Measurements from ENCODE around the gene TULP4. TPM values are rescaled to one million over a fixed set of nuclear protein-coding genes. Genes with fewer than 3 reads are reported as not detected.

Gene TULP4
- polyA plus RNA-seq, 2 donors: 3.5 to 7.6 TPM

DNA sequence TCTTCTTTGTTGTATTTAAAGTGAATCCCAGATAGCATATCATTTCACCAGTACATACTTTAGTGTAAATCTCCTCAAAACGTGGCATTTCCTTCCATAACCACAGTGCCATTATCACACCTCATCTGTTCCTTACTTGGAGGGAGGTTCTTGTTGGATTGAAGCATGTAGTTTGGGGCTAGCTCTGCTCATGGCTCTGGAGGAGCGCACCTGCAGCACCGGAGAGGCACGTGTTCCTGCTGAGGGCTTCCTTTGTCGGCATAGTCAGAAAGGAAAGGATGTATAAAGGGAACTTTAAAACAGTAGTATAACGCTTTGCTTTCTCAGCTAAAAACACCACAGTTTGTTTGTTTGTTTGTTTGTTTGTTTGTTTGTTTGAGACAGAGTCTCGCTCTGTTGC is 126.0 kb downstream of the TULP4 start:
- Histone ChIP-seq H3K27me3 (ENCODE audit: control insufficient read depth in 1 of 2, insufficient read depth in 2 of 2, low read length in 2 of 2) (no peaks in the 10 kb centered on the region), H3K4me1 (ENCODE audit: control insufficient read depth in 2 of 2, insufficient read depth in 2 of 2, low read length in 1 of 2) (no peaks in the 10 kb centered on the region), H3K36me3 (ENCODE audit: control insufficient read depth in 2 of 2, insufficient read depth in 2 of 2, low read length in 1 of 2) (no peaks in the 10 kb centered on the region), H3K4me3 (ENCODE audit: low read depth in 1 of 2, low read length in 2 of 2) (no peak overlapping the region), H3K27ac (ENCODE audit: low read depth in 2 of 2, low read length in 1 of 2) (no peak overlapping the region), H3K9me3 (ENCODE audit: control insufficient read depth in 2 of 2, insufficient read depth in 1 of 2, low read depth in 1 of 2, low read length in 1 of 2) (no peaks in the 10 kb centered on the region)
- 89 to 95% methylated on average over 7 of the region's 7 CpGs for WGBS, 2 donors

DNA sequence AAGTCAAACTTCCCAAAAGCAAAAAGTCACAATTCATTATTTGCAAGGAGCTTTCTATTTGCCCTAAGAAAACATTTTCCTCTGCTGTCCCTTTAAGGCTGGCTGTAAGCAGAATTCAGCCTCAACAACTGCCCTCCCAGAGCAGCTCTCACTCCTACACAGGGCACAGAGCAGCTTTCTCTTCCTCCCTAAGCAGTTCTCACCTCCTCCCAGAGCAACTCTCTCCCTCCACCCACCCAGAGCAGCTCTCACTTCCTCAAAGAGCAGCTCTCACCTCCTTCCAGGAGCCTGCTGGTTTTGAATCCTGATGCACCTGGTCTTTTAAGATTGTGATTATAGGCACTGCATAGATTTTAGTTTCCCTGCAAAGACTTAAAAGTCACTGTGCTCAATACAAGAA is 127.0 kb downstream of the TULP4 start:
- Histone ChIP-seq H3K4me3 (ENCODE audit: low read depth in 1 of 2, low read length in 2 of 2) (no peak overlapping the region), H3K4me1 (ENCODE audit: control insufficient read depth in 2 of 2, insufficient read depth in 2 of 2, low read length in 1 of 2) (no peaks in the 10 kb centered on the region), H3K27ac (ENCODE audit: low read depth in 2 of 2, low read length in 1 of 2) (no peak overlapping the region), H3K9me3 (ENCODE audit: control insufficient read depth in 2 of 2, insufficient read depth in 1 of 2, low read depth in 1 of 2, low read length in 1 of 2) (no peaks in the 10 kb centered on the region), H3K27me3 (ENCODE audit: control insufficient read depth in 1 of 2, insufficient read depth in 2 of 2, low read length in 2 of 2) (no peaks in the 10 kb centered on the region), H3K36me3 (ENCODE audit: control insufficient read depth in 2 of 2, insufficient read depth in 2 of 2, low read length in 1 of 2) (no peaks in the 10 kb centered on the region)

DNA sequence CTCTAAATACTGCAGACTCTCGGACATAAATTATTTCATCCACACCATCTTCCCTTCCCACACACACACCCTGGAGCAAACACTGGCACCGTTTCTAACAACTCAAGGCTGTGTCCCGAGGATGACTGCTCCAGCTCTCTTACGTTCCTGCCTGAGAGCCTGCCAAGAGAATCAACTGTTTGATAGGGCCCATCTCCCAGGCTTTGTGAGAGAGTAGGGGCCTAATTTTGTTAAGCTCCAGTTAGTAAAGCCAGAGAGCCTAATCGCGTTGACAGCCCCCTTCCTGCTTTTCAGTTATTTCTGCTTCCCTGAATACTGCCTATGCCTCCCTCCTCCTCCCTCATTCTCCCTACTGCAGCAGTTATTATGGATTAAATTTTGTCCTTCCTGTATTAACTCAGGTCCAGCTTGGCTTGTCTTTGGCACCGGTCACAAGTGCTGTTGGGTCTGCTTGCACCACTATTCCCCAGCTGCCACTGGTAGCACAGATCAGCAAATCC is 129.5 kb downstream of the TULP4 start:
- Histone ChIP-seq H3K27ac (ENCODE audit: low read depth in 2 of 2, low read length in 1 of 2) (no peak overlapping the region), H3K9me3 (ENCODE audit: control insufficient read depth in 2 of 2, insufficient read depth in 1 of 2, low read depth in 1 of 2, low read length in 1 of 2) (no peaks in the 10 kb centered on the region)
- 59 to 61% methylated on average over 7 of the region's 7 CpGs for WGBS, 2 donors

DNA sequence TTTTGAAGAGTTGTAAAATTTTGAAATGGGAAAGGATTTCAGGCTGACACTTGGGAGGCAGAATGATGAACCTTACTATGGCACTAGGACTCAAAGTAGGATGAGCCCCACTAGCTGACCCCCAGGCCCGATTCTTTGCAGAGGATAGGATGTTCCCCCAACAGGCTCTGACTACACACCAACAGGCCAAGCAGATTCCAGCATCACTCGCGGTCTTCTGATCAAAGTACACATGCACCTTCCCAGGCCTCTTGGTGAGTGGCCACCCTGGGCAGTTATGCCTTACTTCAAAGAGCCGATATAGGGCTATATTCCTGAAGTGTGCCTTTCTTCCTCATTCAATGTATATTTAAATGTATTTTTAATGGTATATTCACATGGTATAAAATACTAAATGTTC is 130.0 kb downstream of the TULP4 start:
- H3K27me3 ChIP-seq (ENCODE audit: control insufficient read depth in 1 of 2, insufficient read depth in 2 of 2, low read length in 2 of 2): no peaks in the 10 kb centered on the region
- H3K36me3 ChIP-seq (ENCODE audit: control insufficient read depth in 2 of 2, insufficient read depth in 2 of 2, low read length in 1 of 2): peaks cover 0 to 2% of the 10 kb centered on the region in 2 donors
- no peak overlapping the region for H3K4me3 ChIP-seq (ENCODE audit: low read depth in 1 of 2, low read length in 2 of 2)
- H3K4me1 ChIP-seq (ENCODE audit: control insufficient read depth in 2 of 2, insufficient read depth in 2 of 2, low read length in 1 of 2): no peaks in the 10 kb centered on the region
- 95 to 96% methylated on average over 4 of the region's 4 CpGs for WGBS, 2 donors
- H3K9me3 ChIP-seq (ENCODE audit: control insufficient read depth in 2 of 2, insufficient read depth in 1 of 2, low read depth in 1 of 2, low read length in 1 of 2): no peaks in the 10 kb centered on the region
- no peak overlapping the region for H3K27ac ChIP-seq (ENCODE audit: low read depth in 2 of 2, low read length in 1 of 2)

More for the DNA sequence above, 129.5 kb downstream of the TULP4 start:
- H3K4me1 ChIP-seq (ENCODE audit: control insufficient read depth in 2 of 2, insufficient read depth in 2 of 2, low read length in 1 of 2): no peaks in the 10 kb centered on the region
- H3K4me3 ChIP-seq (ENCODE audit: low read depth in 1 of 2, low read length in 2 of 2): no peak overlapping the region
- no peaks in the 10 kb centered on the region for H3K27me3 ChIP-seq (ENCODE audit: control insufficient read depth in 1 of 2, insufficient read depth in 2 of 2, low read length in 2 of 2)
- H3K36me3 ChIP-seq (ENCODE audit: control insufficient read depth in 2 of 2, insufficient read depth in 2 of 2, low read length in 1 of 2): peaks cover 0 to 2% of the 10 kb centered on the region in 2 donors

DNA sequence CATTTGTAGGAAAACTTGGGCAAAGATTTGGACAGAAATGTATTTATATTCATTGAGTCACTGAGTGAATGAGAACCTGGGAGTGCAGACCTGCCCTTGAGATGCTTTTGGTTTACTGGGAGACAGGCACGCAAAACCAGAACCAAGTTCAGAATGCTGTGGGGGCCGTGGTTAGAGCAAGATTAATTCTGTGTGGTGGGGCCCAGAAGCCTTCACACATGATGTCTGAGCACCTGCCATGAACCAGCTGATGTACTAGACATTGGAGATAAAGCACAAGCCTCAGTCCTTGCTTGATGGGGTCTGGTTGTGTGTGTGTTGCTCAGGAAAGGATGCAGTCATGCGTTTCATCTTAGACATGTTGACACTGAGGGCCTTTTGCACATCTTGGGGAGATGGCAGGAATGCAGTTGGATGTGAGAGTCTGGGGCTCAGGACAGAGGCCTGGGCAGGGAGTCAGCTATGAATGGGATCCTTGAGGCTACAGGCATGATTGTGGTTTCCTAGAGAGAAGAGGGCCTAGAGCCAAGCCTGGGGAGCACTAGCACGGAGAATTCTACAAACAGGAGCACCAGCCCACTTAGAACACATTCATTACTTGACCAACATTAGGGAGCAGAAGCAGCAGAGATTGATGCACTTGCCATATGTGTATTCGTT is 133.3 kb downstream of the TULP4 start:
- no peaks in the 10 kb centered on the region for H3K9me3 ChIP-seq (ENCODE audit: control insufficient read depth in 2 of 2, insufficient read depth in 1 of 2, low read depth in 1 of 2, low read length in 1 of 2)
- peaks cover 3 to 10% of the 10 kb centered on the region in 2 donors for H3K36me3 ChIP-seq (ENCODE audit: control insufficient read depth in 2 of 2, insufficient read depth in 2 of 2, low read length in 1 of 2)
- H3K4me3 ChIP-seq (ENCODE audit: low read depth in 1 of 2, low read length in 2 of 2): no peak overlapping the region
- no peak overlapping the region for H3K27ac ChIP-seq (ENCODE audit: low read depth in 2 of 2, low read length in 1 of 2)
- H3K27me3 ChIP-seq (ENCODE audit: control insufficient read depth in 1 of 2, insufficient read depth in 2 of 2, low read length in 2 of 2): no peaks in the 10 kb centered on the region
- H3K4me1 ChIP-seq (ENCODE audit: control insufficient read depth in 2 of 2, insufficient read depth in 2 of 2, low read length in 1 of 2): no peaks in the 10 kb centered on the region
- 91 to 96% methylated on average over 5 of the region's 5 CpGs for WGBS, 2 donors

DNA sequence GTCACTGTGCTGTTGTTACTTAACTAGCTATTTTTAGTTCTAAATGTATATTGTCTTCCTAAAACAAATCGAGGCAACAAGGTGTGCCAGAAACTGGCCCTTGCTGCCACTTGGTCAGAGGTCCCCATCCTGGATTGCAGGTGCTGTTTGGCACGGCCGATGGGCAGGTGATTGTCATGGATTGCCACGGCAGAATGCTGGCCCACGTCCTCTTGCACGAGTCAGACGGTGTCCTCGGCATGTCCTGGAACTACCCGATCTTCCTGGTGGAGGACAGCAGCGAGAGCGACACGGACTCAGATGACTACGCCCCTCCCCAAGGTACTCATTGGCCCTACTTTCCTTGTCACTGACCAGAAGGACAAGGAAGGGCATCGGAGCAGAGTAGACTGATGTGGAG is 136.6 kb downstream of the TULP4 start:
- peaks cover 3 to 15% of the 10 kb centered on the region in 2 donors for H3K36me3 ChIP-seq (ENCODE audit: control insufficient read depth in 2 of 2, insufficient read depth in 2 of 2, low read length in 1 of 2)
- H3K4me1 ChIP-seq (ENCODE audit: control insufficient read depth in 2 of 2, insufficient read depth in 2 of 2, low read length in 1 of 2): peaks cover 0 to 7% of the 10 kb centered on the region in 2 donors
- 94 to 96% methylated on average over 14 of the region's 14 CpGs for WGBS, 2 donors
- H3K27me3 ChIP-seq (ENCODE audit: control insufficient read depth in 1 of 2, insufficient read depth in 2 of 2, low read length in 2 of 2): no peaks in the 10 kb centered on the region
- H3K9me3 ChIP-seq (ENCODE audit: control insufficient read depth in 2 of 2, insufficient read depth in 1 of 2, low read depth in 1 of 2, low read length in 1 of 2): no peaks in the 10 kb centered on the region
- H3K27ac ChIP-seq (ENCODE audit: low read depth in 2 of 2, low read length in 1 of 2): no peak overlapping the region
- H3K4me3 ChIP-seq (ENCODE audit: low read depth in 1 of 2, low read length in 2 of 2): no peak overlapping the region

DNA sequence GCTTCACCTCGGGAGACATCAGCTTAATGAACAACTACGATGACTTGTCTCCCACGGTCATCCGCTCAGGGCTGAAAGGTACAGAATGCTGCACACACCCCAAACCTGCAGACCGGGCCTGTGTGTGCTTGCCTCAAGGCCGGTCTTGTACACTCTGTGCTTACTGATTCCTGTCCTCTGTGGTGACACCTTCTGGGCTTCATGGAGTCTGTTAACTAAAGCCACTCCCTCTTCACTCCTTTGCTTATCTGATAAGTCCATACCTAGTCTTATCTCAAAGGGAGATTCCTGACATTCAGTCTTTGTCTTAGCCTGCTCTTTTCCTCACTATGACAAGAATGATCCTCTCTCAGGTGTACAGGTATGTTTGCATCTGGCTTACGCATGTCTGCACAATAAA is 139.9 kb downstream of the TULP4 start:
- H3K4me3 ChIP-seq (ENCODE audit: low read depth in 1 of 2, low read length in 2 of 2): no peak overlapping the region
- peak overlapping the region; percentile 68 to 70 for H3K27ac ChIP-seq (ENCODE audit: low read depth in 2 of 2, low read length in 1 of 2)
- 62 to 66% methylated on average over 7 of the region's 7 CpGs for WGBS, 2 donors
- H3K36me3 ChIP-seq (ENCODE audit: control insufficient read depth in 2 of 2, insufficient read depth in 2 of 2, low read length in 1 of 2): peaks cover 3 to 12% of the 10 kb centered on the region in 2 donors
- peaks cover 0 to 7% of the 10 kb centered on the region in 2 donors for H3K4me1 ChIP-seq (ENCODE audit: control insufficient read depth in 2 of 2, insufficient read depth in 2 of 2, low read length in 1 of 2)
- H3K9me3 ChIP-seq (ENCODE audit: control insufficient read depth in 2 of 2, insufficient read depth in 1 of 2, low read depth in 1 of 2, low read length in 1 of 2): no peaks in the 10 kb centered on the region
- H3K27me3 ChIP-seq (ENCODE audit: control insufficient read depth in 1 of 2, insufficient read depth in 2 of 2, low read length in 2 of 2): no peaks in the 10 kb centered on the region

DNA sequence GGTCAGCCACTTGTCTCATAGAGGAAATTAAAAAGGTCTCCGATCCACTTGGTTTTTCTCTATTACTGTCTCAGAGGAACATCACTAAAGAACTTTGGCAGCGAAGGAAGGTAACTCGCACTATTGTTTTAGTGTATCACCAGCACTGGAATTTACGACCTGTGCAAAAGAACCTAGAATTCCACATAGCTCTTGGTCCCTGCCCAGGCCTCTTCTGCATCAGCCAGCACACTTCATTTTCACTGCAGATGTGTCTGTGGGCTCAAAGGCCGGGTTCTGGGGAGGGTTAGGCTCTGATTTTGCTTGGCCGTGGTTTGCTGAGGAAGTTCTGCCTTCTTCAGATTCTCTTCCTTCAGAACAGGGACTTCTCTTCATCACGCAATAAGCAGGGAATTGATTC is 144.9 kb downstream of the TULP4 start:
- Histone ChIP-seq H3K36me3 (ENCODE audit: control insufficient read depth in 2 of 2, insufficient read depth in 2 of 2, low read length in 1 of 2) (peaks cover 0 to 7% of the 10 kb centered on the region in 2 donors), H3K27ac (ENCODE audit: low read depth in 2 of 2, low read length in 1 of 2) (no peak overlapping the region), H3K4me3 (ENCODE audit: low read depth in 1 of 2, low read length in 2 of 2) (no peak overlapping the region), H3K4me1 (ENCODE audit: control insufficient read depth in 2 of 2, insufficient read depth in 2 of 2, low read length in 1 of 2) (peaks cover 0 to 1% of the 10 kb centered on the region in 2 donors), H3K27me3 (ENCODE audit: control insufficient read depth in 1 of 2, insufficient read depth in 2 of 2, low read length in 2 of 2) (no peaks in the 10 kb centered on the region), H3K9me3 (ENCODE audit: control insufficient read depth in 2 of 2, insufficient read depth in 1 of 2, low read depth in 1 of 2, low read length in 1 of 2) (no peaks in the 10 kb centered on the region)
- 91 to 92% methylated on average over 7 of the region's 7 CpGs for WGBS, 2 donors

DNA sequence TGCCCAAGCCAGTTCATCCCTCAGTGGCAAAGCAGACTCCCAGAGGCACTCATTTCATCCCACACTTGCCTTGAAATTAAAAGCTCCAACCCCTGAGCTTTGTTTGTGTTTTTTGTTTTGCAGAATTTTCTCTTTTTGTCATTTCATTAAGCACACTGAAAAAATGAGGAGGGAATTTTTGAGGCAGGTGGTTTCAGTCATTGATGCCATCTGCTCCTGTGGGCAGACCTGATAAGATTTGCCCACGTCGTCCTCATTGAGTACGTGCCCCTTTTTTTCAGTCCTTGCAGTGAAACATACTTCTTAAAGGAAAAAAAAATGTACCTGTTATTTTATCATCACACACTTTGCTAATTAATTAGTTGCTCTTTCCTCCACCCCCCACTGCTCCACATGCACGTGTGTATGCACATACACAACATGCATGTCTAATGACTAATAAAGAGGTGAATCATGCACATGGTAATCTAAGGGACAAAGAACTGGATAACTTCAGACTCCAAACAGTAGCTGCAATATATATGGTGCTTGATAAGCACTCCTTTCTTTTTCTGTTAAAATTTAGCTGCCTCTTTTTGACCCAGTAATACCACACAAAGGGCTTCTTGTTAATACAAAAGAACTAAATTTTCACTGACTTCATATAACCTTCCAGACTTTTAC is 145.5 kb downstream of the TULP4 start:
- no peaks in the 10 kb centered on the region for H3K4me1 ChIP-seq (ENCODE audit: control insufficient read depth in 2 of 2, insufficient read depth in 2 of 2, low read length in 1 of 2)
- H3K36me3 ChIP-seq (ENCODE audit: control insufficient read depth in 2 of 2, insufficient read depth in 2 of 2, low read length in 1 of 2): peaks cover 0 to 4% of the 10 kb centered on the region in 2 donors
- H3K4me3 ChIP-seq (ENCODE audit: low read depth in 1 of 2, low read length in 2 of 2): no peak overlapping the region
- WGBS, 2 donors: 71 to 86% methylated on average over 4 of the region's 4 CpGs
- no peaks in the 10 kb centered on the region for H3K9me3 ChIP-seq (ENCODE audit: control insufficient read depth in 2 of 2, insufficient read depth in 1 of 2, low read depth in 1 of 2, low read length in 1 of 2)
- no peaks in the 10 kb centered on the region for H3K27me3 ChIP-seq (ENCODE audit: control insufficient read depth in 1 of 2, insufficient read depth in 2 of 2, low read length in 2 of 2)
- H3K27ac ChIP-seq (ENCODE audit: low read depth in 2 of 2, low read length in 1 of 2): no peak overlapping the region

DNA sequence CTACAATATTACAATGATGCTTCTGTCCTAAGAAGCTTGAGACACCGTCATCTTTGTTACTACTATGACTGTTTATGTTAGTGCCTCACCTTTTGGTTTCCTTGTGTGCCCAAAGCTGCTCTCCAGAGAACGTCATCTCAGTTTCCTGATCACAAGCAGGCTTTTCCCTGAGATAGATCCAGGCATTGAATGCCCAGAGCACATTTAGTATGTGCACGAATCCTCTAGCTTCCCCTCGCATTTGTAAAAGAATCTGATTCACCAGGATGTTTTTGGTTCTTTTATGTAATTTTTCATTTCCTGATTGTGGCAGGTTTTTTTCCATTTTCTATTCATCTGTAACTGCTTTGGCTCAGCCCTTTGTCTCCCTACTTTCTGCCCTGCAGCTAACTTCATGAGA is 147.5 kb downstream of the TULP4 start:
- no peaks in the 10 kb centered on the region for H3K27me3 ChIP-seq (ENCODE audit: control insufficient read depth in 1 of 2, insufficient read depth in 2 of 2, low read length in 2 of 2)
- H3K9me3 ChIP-seq (ENCODE audit: control insufficient read depth in 2 of 2, insufficient read depth in 1 of 2, low read depth in 1 of 2, low read length in 1 of 2): no peaks in the 10 kb centered on the region
- no peak overlapping the region for H3K4me3 ChIP-seq (ENCODE audit: low read depth in 1 of 2, low read length in 2 of 2)
- 78 to 85% methylated on average over 4 of the region's 4 CpGs for WGBS, 2 donors
- H3K27ac ChIP-seq (ENCODE audit: low read depth in 2 of 2, low read length in 1 of 2): no peak overlapping the region
- H3K4me1 ChIP-seq (ENCODE audit: control insufficient read depth in 2 of 2, insufficient read depth in 2 of 2, low read length in 1 of 2): no peaks in the 10 kb centered on the region
- H3K36me3 ChIP-seq (ENCODE audit: control insufficient read depth in 2 of 2, insufficient read depth in 2 of 2, low read length in 1 of 2): peaks cover 0 to 2% of the 10 kb centered on the region in 2 donors
